ENCODE measurements around the gene PLET1. TPM values are rescaled to one million over a fixed set of nuclear protein-coding genes. Genes with fewer than 3 reads are reported as not detected.

PLET1 gene
- total RNA-seq, 1 experiment from 2014 or later, result 0.26 TPM

GRCh38 chr11:112294688-112295340 lies 34.2 kb upstream of the PLET1 start:
- no peak overlapping the region for H3K4me3 ChIP-seq (ENCODE audit: low read length)
- no peak overlapping the region for H2AFZ ChIP-seq (ENCODE audit: low read length)
- no TSS peak for BruUV-seq (replicated peaks)
- ChIA-PET CTCF (interaction anchor here (0.6 kb wide), 1 partner anchor 14 kb away, joined by 4 read pairs; no protein-coding TSS in a partner anchor), POLR2A (ENCODE audit: unreplicated experiment) (no interaction called here)
- no peaks in the 10 kb centered on the region for H3K36me3 ChIP-seq (ENCODE audit: low read depth, low read length)
- no peaks in the 10 kb centered on the region for H3K9me3 ChIP-seq (ENCODE audit: low read length)
- DNase-seq (no peak), ATAC-seq (no peak)
- H3K9me2 ChIP-seq (replicated peaks; ENCODE audit: low read length), result no peaks in the 10 kb centered on the region
- no peaks in the 10 kb centered on the region for H3K79me2 ChIP-seq (ENCODE audit: low read length)
- TF ChIP-seq EZH2phosphoT487 (IDR thresholded peaks at IDR 0.05; ENCODE audit: borderline replicate concordance, low read length) (no peak), EZH2 (IDR thresholded peaks at IDR 0.05; ENCODE audit: low read length, unreplicated experiment) (no peak), CTCF (conservative IDR thresholded peaks at IDR 0.05; ENCODE audit: low read depth, low read length) (no peak)
- no peak overlapping the region for H3K4me2 ChIP-seq (ENCODE audit: low read length)
- no peaks in the 10 kb centered on the region for H3K27me3 ChIP-seq (ENCODE audit: low read length)
- intact Hi-C loops (cut with micrococcal nuclease), result no loop called here
- H4K20me1 ChIP-seq (ENCODE audit: low read length), result no peaks in the 10 kb centered on the region
- H3K27ac ChIP-seq (ENCODE audit: low read length), result no peak overlapping the region
- no peak overlapping the region for H3K9ac ChIP-seq (ENCODE audit: low read length)
- no peaks in the 10 kb centered on the region for H3F3A ChIP-seq (ENCODE audit: low read length, unreplicated experiment)
- H3K4me1 ChIP-seq (ENCODE audit: insufficient read depth, low read length), result peaks cover 19% of the 10 kb centered on the region

GRCh38 chr11:112293614-112294013 lies 33.0 kb upstream of the PLET1 start:
- POLR2A ChIA-PET (ENCODE audit: unreplicated experiment), result no interaction called here
- H3K4me2 ChIP-seq (ENCODE audit: low read length), result no peak overlapping the region
- no peaks in the 10 kb centered on the region for H3F3A ChIP-seq (ENCODE audit: low read length, unreplicated experiment)
- no peaks in the 10 kb centered on the region for H3K36me3 ChIP-seq (ENCODE audit: low read depth, low read length)
- no TSS peak for BruUV-seq (replicated peaks)
- no peak for DNase-seq
- no peaks in the 10 kb centered on the region for H3K27me3 ChIP-seq (ENCODE audit: low read length)
- intact Hi-C loops (cut with micrococcal nuclease), result loop anchor here (2.0 kb wide), 2 partner anchors 25 to 71 kb away; no protein-coding TSS in a partner anchor
- no peaks in the 10 kb centered on the region for H3K79me2 ChIP-seq (ENCODE audit: low read length)
- TF ChIP-seq CTCF (conservative IDR thresholded peaks at IDR 0.05; ENCODE audit: low read depth, low read length) (no peak), EZH2phosphoT487 (IDR thresholded peaks at IDR 0.05; ENCODE audit: borderline replicate concordance, low read length) (no peak), EZH2 (IDR thresholded peaks at IDR 0.05; ENCODE audit: low read length, unreplicated experiment) (no peak)
- H3K9ac ChIP-seq (ENCODE audit: low read length), result no peak overlapping the region
- H3K4me3 ChIP-seq (ENCODE audit: low read length), result no peak overlapping the region
- peaks cover 25% of the 10 kb centered on the region for H3K4me1 ChIP-seq (ENCODE audit: insufficient read depth, low read length)
- H4K20me1 ChIP-seq (ENCODE audit: low read length), result no peaks in the 10 kb centered on the region
- no peaks in the 10 kb centered on the region for H3K9me2 ChIP-seq (replicated peaks; ENCODE audit: low read length)
- H3K9me3 ChIP-seq (ENCODE audit: low read length), result no peaks in the 10 kb centered on the region
- no peak overlapping the region for H2AFZ ChIP-seq (ENCODE audit: low read length)
- no peak overlapping the region for H3K27ac ChIP-seq (ENCODE audit: low read length)
- no peak for ATAC-seq
- CTCF ChIA-PET, result interaction anchor here (0.6 kb wide), 1 partner anchor 1009 kb away, joined by 7 read pairs; no protein-coding TSS in a partner anchor

- Histone ChIP-seq H3K79me2 (ENCODE audit: low read length) (no peaks in the 10 kb centered on the region), H3K9me2 (replicated peaks; ENCODE audit: low read length) (no peaks in the 10 kb centered on the region), H3K27me3 (ENCODE audit: low read length) (no peaks in the 10 kb centered on the region), H3K36me3 (ENCODE audit: low read depth, low read length) (no peaks in the 10 kb centered on the region), H3K9me3 (ENCODE audit: low read length) (no peaks in the 10 kb centered on the region), H2AFZ (ENCODE audit: low read length) (no peak overlapping the region), H3K4me2 (ENCODE audit: low read length) (peak overlapping the region; percentile 3; the same call in 1 of the 2 replicates), H3K9ac (ENCODE audit: low read length) (no peak overlapping the region), H3F3A (ENCODE audit: low read length, unreplicated experiment) (no peaks in the 10 kb centered on the region), H3K4me3 (ENCODE audit: low read length) (no peak overlapping the region), H3K4me1 (ENCODE audit: insufficient read depth, low read length) (peaks cover 25% of the 10 kb centered on the region), H4K20me1 (ENCODE audit: low read length) (no peaks in the 10 kb centered on the region), H3K27ac (ENCODE audit: low read length) (0 out of 2 replicates have a peak overlapping the region, but pooled peaks have one; percentile 3)
- DNase-seq (peak; percentile 87), ATAC-seq (peak; percentile 39)
- TF ChIP-seq CTCF (conservative IDR thresholded peaks at IDR 0.05; ENCODE audit: low read depth, low read length) (no peak), EZH2phosphoT487 (IDR thresholded peaks at IDR 0.05; ENCODE audit: borderline replicate concordance, low read length) (no peak)
- intact Hi-C loops (cut with micrococcal nuclease), result loop anchor here (1.0 to 2.0 kb wide), 3 partner anchors 26 to 161 kb away; no protein-coding TSS in a partner anchor
- no TSS peak for BruUV-seq (replicated peaks)
- ChIA-PET POLR2A (ENCODE audit: unreplicated experiment) (no interaction called here), CTCF (interaction anchor here (0.7 kb wide), 1 partner anchor 1056 kb away, joined by 5 read pairs; no protein-coding TSS in a partner anchor)
These were observed 32.2 kb upstream of the PLET1 start for GRCh38 chr11:112292785-112293407.

Measured in PC-3 (cell line).